ENCODE data around the gene MAN1C1.
"Not testable (repeated sequence)": the region's sequence is repeated elsewhere in the genome, so short reads cannot be mapped to it uniquely, and the experiment has no call there.

DNA sequence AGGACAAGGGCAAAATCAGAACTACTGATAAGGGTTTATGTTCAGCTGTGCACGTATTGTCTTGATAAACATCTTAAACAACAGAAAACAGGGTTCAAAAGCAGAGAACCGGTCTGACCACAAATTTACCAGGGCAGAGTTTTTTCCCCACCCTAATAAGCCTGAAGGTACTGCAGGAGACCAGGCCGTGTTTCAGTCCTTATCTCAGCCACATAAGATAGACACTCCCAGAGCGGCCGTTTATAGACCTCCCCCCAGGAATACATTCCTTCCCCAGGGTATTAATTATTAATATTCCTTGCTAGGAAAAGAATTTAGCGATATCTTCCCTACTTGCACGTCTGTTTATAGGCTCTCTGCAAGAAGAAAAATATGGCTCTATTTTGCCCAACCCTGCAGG, 19.6 kb downstream of the MAN1C1 start:
- TF ChIP-seq, protein P1, sequence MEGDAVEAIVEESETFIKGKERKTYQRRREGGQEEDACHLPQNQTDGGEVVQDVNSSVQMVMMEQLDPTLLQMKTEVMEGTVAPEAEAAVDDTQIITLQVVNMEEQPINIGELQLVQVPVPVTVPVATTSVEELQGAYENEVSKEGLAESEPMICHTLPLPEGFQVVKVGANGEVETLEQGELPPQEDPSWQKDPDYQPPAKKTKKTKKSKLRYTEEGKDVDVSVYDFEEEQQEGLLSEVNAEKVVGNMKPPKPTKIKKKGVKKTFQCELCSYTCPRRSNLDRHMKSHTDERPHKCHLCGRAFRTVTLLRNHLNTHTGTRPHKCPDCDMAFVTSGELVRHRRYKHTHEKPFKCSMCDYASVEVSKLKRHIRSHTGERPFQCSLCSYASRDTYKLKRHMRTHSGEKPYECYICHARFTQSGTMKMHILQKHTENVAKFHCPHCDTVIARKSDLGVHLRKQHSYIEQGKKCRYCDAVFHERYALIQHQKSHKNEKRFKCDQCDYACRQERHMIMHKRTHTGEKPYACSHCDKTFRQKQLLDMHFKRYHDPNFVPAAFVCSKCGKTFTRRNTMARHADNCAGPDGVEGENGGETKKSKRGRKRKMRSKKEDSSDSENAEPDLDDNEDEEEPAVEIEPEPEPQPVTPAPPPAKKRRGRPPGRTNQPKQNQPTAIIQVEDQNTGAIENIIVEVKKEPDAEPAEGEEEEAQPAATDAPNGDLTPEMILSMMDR (conservative IDR thresholded peaks at IDR 0.05 in 1 of 2, IDR thresholded peaks at IDR 0.05 in 1 of 2; ENCODE audit: low read depth in 1 of 2, low read length in 2 of 2), result not testable (repeated sequence)
- TF ChIP-seq EZH2 (IDR thresholded peaks at IDR 0.05; ENCODE audit: low read length, missing control alignments), result not testable (repeated sequence)

Data from fibroblast of lung (primary cell).